Measurements from ENCODE around the gene GRID2. TPM values are rescaled to one million over a fixed set of nuclear protein-coding genes. Genes with fewer than 3 reads are reported as not detected.

GRID2 gene
- total and polyA plus RNA-seq, 2 of the 13 experiments (the other 11 are each of a cell fraction or from before 2014, with no cell fraction given) = not detected

- ATAC-seq = no peak
- ChIA-PET CTCF (ENCODE audit: low intra/inter-chr PET ratio, low total read pairs) (no interaction called here), POLR2A (no interaction called here)
- H3K36me3 ChIP-seq (replicated peaks in 1 of 2; ENCODE audit: control insufficient read depth in 1 of 2, insufficient read depth in 2 of 2, low read length in 2 of 2) = no peaks in the 10 kb centered on the region
- no peaks in the 10 kb centered on the region for H3K27me3 ChIP-seq (ENCODE audit: control insufficient read depth in 1 of 2, insufficient read depth in 2 of 2, low read length in 2 of 2)
- TF ChIP-seq HNRNPK (IDR thresholded peaks at IDR 0.05; ENCODE audit: low read depth, low read length, poor library complexity, severe bottlenecking) (peak; percentile 50), ATF1 (CRISPR knock-in tag; IDR thresholded peaks at IDR 0.05) (no peak)
- H3K4me3 ChIP-seq (replicated peaks in 1 of 3; ENCODE audit: insufficient read depth in 1 of 3, low read depth in 2 of 3, low read length in 3 of 3) = no peak overlapping the region
- no peak overlapping the region for H3K27ac ChIP-seq (ENCODE audit: extremely low read length, insufficient read depth, low read length)
- FAIRE-seq = no peak
- no peak overlapping the region for H3K9ac ChIP-seq (ENCODE audit: insufficient read depth, low read depth, low read length)
- intact Hi-C loops (cut with micrococcal nuclease; ENCODE audit: unreplicated experiment) (no loop called here), in situ Hi-C loops (cut with HindIII; ENCODE audit: extremely low pct_ligation_motif_present, low pct_unique_long_range_greater_than_20kb) (no loop called here)
- no peak overlapping the region for H2AFZ ChIP-seq (ENCODE audit: low read length)
- H4K20me1 ChIP-seq (ENCODE audit: insufficient read depth, low read length) = no peaks in the 10 kb centered on the region
- H3K9me3 ChIP-seq (ENCODE audit: low read length) = no peaks in the 10 kb centered on the region
- no peak for DNase-seq (ENCODE audit: low spot score)
- no peaks in the 10 kb centered on the region for H3K79me2 ChIP-seq (ENCODE audit: insufficient read depth, low read length)
- no peaks in the 10 kb centered on the region for H3K4me1 ChIP-seq (ENCODE audit: insufficient read depth, low read length)
- WGBS (ENCODE audit: low lambda C conversion rate) = 6% methylated on average over 8 of the region's 8 CpGs
- BruUV-seq (replicated peaks) = no TSS peak
- no peak overlapping the region for H3K4me2 ChIP-seq (ENCODE audit: low read depth, low read length)
These were observed 1103.9 kb downstream of the GRID2 start for GRCh38 chr4:93407493-93408275.

DNA sequence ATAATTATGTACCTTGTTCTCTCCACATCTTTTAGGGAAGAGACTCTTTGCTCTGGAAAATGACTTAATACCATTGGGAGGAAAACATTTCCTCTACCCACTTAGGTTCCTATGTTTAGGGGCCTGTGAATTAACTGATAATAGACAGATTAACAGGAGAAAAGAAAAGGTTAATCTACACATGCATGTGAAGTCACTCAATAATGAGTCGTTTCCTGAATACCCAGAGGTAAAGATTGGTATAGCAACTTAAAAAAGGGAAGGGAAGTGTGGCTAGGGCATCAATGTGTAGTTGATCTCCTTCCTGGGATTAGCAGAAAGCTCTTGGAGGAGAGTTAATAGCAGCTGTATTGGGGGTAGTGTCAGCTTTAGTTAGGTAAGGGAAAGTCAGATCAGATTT is 1105.3 kb downstream of the GRID2 start:
- Histone ChIP-seq H3K36me3 (replicated peaks in 1 of 2; ENCODE audit: control insufficient read depth in 1 of 2, insufficient read depth in 2 of 2, low read length in 2 of 2) (no peaks in the 10 kb centered on the region), H4K20me1 (ENCODE audit: insufficient read depth, low read length) (no peaks in the 10 kb centered on the region), H3K9me3 (ENCODE audit: low read length) (no peaks in the 10 kb centered on the region), H3K4me2 (ENCODE audit: low read depth, low read length) (no peak overlapping the region), H3K79me2 (ENCODE audit: insufficient read depth, low read length) (no peaks in the 10 kb centered on the region), H3K4me1 (ENCODE audit: insufficient read depth, low read length) (no peaks in the 10 kb centered on the region), H2AFZ (ENCODE audit: low read length) (no peak overlapping the region), H3K9ac (ENCODE audit: insufficient read depth, low read depth, low read length) (no peak overlapping the region), H3K27me3 (ENCODE audit: control insufficient read depth in 1 of 2, insufficient read depth in 2 of 2, low read length in 2 of 2) (no peaks in the 10 kb centered on the region), H3K27ac (ENCODE audit: extremely low read length, insufficient read depth, low read length) (no peak overlapping the region), H3K4me3 (replicated peaks in 1 of 3; ENCODE audit: insufficient read depth in 1 of 3, low read depth in 2 of 3, low read length in 3 of 3) (no peak overlapping the region)
- no peak for DNase-seq (ENCODE audit: low spot score)
- 0% methylated on average over 1 of the region's 1 CpG for WGBS (ENCODE audit: low lambda C conversion rate)
- TF ChIP-seq RORA (CRISPR knock-in tag; IDR thresholded peaks at IDR 0.05) (no peak), KDM1A (CRISPR knock-in tag; IDR thresholded peaks at IDR 0.05) (no peak), BRD4 (CRISPR knock-in tag; IDR thresholded peaks at IDR 0.05) (no peak), FOXK2 (IDR thresholded peaks at IDR 0.05) (no peak), THYN1 (CRISPR knock-in tag; IDR thresholded peaks at IDR 0.05; ENCODE audit: borderline replicate concordance, low read depth) (no peak), ATF6 (CRISPR knock-in tag; conservative IDR thresholded peaks at IDR 0.05) (no peak), ZNF230 (CRISPR knock-in tag; IDR thresholded peaks at IDR 0.05) (no peak), ZNF576 (CRISPR knock-in tag; IDR thresholded peaks at IDR 0.05) (no peak)
- TF ChIP-seq, protein P1, sequence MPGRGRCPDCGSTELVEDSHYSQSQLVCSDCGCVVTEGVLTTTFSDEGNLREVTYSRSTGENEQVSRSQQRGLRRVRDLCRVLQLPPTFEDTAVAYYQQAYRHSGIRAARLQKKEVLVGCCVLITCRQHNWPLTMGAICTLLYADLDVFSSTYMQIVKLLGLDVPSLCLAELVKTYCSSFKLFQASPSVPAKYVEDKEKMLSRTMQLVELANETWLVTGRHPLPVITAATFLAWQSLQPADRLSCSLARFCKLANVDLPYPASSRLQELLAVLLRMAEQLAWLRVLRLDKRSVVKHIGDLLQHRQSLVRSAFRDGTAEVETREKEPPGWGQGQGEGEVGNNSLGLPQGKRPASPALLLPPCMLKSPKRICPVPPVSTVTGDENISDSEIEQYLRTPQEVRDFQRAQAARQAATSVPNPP (CRISPR knock-in tag; IDR thresholded peaks at IDR 0.05) = no peak
- CTCF ChIA-PET (ENCODE audit: low intra/inter-chr PET ratio, low total read pairs) = no interaction called here
- BruUV-seq (replicated peaks) = no TSS peak
- no peak for FAIRE-seq
- no peak for ATAC-seq
- intact Hi-C loops (cut with micrococcal nuclease; ENCODE audit: unreplicated experiment) (no loop called here), in situ Hi-C loops (cut with HindIII; ENCODE audit: extremely low pct_ligation_motif_present, low pct_unique_long_range_greater_than_20kb) (no loop called here)
- POLR2A ChIA-PET = no interaction called here

Measured in HepG2 (cell line).